DOHH2 (cell line): ENCODE measurements around the gene SPATA24.

ENCODE experiments used
- EZH2phosphoT487 ChIP-seq: fragments of 200-600 bp; sonication (generic); IDR thresholded peaks from 2 replicates; pipeline ENCODE4 v1.6.1; 2017; ENCODE audit warnings: borderline replicate concordance, mild to moderate bottlenecking, antibody characterized with exemption, low read length, moderate library complexity, mixed read lengths
- TF ChIP-seq, protein P1 (sequence below): fragments of 200-600 bp; sonication (generic); IDR thresholded peaks from one replicate; pipeline ENCODE4 v1.5.1; 2014; ENCODE audit warnings: antibody characterized with exemption, mild to moderate bottlenecking, low read depth, low read length; ENCODE audit not compliant: poor library complexity, severe bottlenecking

DNA sequence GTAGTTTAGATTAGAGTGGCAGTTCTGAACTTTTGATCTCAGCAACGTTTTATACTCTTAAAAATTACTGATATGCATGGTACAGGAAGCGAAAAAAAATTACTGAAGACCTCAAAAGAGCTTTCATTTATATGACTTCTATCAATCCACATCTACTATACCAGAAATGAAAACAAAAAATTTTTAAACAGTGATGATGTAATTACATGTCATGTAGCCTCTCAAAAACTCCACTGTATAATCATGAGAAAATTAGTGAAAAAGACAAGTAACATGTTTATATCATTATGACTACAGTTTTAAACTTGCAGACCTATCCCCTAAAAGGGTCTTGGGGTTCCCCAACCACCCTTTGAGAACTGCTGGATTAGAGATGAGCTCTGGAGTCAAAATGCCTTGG is 26.1 kb upstream of the SPATA24 start:
- TF ChIP-seq, protein P1, sequence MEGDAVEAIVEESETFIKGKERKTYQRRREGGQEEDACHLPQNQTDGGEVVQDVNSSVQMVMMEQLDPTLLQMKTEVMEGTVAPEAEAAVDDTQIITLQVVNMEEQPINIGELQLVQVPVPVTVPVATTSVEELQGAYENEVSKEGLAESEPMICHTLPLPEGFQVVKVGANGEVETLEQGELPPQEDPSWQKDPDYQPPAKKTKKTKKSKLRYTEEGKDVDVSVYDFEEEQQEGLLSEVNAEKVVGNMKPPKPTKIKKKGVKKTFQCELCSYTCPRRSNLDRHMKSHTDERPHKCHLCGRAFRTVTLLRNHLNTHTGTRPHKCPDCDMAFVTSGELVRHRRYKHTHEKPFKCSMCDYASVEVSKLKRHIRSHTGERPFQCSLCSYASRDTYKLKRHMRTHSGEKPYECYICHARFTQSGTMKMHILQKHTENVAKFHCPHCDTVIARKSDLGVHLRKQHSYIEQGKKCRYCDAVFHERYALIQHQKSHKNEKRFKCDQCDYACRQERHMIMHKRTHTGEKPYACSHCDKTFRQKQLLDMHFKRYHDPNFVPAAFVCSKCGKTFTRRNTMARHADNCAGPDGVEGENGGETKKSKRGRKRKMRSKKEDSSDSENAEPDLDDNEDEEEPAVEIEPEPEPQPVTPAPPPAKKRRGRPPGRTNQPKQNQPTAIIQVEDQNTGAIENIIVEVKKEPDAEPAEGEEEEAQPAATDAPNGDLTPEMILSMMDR = no peak
- TF ChIP-seq EZH2phosphoT487 = no peak
